HUDEP-2 (cell line): ENCODE data around the gene SEMA6B.
A peak's percentile ranks its signal among the peaks of the same experiment; 100 is the strongest.
"Not testable (repeated sequence)": the region's sequence is repeated elsewhere in the genome, so short reads cannot be mapped to it uniquely, and the experiment has no call there.

Experiments used
- DNase-seq, 76 experiments: peaks; one replicate each; lab custom pipeline; 2025; ENCODE audit not compliant: unreplicated experiment in 76 of 76; lab: John Stamatoyannopoulos, UW

The SEMA6B gene

DNA sequence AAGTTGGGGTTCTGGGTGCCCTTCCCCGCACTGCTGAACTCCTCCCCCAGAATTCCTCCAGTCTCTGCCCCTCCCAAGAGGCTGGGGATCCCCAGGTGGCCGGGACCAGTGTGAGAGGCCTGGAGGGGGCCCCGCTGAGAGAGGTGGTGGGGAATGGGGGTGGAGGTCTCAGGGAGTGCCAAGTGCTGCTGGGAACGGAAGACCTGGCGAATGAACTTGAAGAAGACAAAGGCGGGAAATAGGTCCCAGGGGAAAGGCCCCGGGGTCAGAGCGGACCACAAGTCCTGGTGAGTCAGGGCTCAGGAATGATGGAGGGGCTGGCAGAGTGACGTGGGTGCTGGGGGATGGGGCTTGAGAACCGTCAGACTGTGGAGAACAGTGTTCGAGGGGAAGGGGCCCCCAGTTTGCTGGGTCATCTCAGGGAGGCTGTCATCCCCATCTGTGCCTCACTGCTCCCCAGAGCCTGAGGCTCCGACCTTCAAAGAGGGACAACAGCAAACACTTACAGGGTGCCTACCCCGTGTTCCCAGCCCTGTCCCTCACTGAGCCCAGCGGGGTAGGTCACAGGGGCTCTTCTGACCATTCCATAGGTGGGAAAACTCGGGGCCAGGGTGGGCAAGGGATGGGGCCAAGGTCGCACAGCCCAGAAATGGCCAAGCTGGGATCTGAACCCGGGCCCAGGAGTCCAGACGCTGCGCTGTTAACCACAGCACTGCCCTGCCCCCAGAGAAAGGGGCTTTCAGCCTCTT lies 16.0 kb upstream of the SEMA6B start:
- DNase-seq: no peak

DNA sequence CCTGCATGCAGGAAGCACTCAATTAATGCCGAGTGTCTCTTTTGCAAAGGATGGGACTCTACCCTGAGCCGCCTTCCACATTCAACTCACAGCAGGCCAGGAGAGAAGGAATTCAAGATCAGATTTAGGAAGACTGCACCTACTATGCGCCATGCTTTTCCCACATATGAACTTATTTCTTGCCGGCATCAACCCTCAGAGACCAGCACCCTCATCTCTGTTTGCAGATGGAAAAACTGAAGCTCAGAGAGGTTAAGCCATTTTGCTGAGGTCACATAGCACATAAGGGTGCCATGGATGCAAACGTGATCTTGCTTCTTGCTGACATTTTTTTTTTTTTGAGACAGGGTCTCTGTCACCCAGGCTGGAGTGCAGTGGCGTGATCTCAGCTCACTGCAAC lies 14.2 kb upstream of the SEMA6B start:
- DNase-seq: no peak

- no peak for DNase-seq
These were observed 11.9 kb upstream of the SEMA6B start for GRCh38 chr19:4571305-4571917.

- no peak for DNase-seq
These were observed 11.4 kb upstream of the SEMA6B start for GRCh38 chr19:4570916-4571304.

- no peak for DNase-seq
These were observed 10.9 kb upstream of the SEMA6B start for GRCh38 chr19:4570402-4570801.

DNA sequence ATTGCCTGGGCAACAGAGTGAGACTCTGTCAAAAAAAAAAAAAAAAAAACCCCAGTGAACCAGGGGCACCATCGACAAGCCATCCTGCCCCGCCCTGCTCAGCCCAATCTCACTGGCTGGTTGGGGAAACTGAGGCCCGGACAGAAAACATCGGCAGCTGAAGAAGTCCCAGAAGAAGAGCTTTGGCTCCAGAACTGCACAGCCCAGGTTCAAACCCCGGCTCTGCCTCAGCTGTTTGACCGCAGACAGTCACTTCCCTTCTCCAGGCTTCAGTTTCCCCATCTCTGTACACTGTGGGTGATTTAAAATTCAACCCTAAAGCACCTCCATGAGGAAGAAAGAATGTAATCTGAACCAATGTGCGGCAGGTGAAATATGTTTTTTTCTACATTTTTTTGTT lies 9.4 kb upstream of the SEMA6B start:
- DNase-seq: no peak

DNA sequence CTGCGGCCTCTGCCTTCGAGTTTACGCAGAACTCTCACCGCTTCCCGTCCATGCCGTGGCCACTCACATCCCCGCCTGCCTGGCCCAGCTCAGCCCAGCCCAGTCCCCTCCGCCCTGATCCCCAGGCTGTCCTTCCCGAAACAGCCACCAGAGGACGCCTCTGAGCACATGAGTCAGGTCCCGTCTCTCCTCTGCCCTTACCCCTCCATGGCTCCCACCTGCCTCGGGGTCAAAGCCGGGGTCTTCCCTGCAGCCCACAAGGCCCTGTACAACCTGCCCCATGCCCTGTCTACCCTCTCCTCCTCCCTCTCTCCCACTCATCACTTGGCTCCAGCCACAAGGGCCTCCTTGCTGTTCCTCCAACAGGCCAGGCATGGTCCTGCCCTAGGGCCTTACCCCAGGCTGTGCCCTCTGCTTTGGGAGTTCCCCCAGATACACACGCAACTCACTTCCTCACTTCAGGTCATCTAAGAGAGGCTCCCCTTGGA lies 8.1 kb upstream of the SEMA6B start:
- DNase-seq: peak in 61 of 76 experiments; percentile 11 to 88 (median 63)

- no peak for DNase-seq
These were observed 7.0 kb upstream of the SEMA6B start for GRCh38 chr19:4566402-4567051.

DNA sequence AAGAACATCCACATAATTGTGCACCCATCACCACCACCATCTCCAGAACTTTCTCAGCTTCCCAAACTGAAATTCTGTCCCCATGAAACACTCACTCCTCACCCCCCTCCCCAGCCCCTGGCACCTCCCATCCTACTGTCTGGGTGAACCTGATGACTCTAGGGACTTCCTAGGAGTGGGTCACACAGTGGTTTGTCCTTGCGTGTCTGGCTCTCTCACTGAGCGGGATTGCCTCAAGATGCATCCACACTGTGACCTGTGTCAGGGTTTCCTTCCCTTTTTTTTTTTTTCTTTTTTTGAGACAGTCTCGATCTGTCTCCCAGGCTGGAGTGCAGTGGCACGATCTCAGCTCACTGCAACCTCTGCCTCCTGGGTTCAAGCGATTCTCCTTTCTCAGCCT lies 4.1 kb upstream of the SEMA6B start:
- DNase-seq: not testable (repeated sequence)

DNA sequence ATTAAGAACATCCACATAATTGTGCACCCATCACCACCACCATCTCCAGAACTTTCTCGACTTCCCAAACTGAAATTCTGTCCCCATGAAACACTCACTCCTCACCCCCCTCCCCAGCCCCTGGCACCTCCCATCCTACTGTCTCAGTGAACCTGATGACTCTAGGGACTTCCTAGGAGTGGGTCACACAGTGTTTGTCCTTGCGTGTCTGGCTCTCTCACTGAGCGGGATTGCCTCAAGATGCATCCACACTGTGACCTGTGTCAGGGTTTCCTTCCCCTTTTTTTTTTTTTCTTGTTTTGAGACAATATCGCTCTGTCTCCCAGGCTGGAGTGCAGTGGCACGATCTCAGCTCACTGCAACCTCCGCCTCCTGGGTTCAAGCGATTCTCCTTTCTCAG lies 2.6 kb upstream of the SEMA6B start:
- DNase-seq: not testable (repeated sequence)

- peak in 33 of 76 experiments; percentile 10 to 59 (median 27) for DNase-seq
These were observed 1.2 kb downstream of the SEMA6B start for GRCh38 chr19:4557971-4558941.

DNA sequence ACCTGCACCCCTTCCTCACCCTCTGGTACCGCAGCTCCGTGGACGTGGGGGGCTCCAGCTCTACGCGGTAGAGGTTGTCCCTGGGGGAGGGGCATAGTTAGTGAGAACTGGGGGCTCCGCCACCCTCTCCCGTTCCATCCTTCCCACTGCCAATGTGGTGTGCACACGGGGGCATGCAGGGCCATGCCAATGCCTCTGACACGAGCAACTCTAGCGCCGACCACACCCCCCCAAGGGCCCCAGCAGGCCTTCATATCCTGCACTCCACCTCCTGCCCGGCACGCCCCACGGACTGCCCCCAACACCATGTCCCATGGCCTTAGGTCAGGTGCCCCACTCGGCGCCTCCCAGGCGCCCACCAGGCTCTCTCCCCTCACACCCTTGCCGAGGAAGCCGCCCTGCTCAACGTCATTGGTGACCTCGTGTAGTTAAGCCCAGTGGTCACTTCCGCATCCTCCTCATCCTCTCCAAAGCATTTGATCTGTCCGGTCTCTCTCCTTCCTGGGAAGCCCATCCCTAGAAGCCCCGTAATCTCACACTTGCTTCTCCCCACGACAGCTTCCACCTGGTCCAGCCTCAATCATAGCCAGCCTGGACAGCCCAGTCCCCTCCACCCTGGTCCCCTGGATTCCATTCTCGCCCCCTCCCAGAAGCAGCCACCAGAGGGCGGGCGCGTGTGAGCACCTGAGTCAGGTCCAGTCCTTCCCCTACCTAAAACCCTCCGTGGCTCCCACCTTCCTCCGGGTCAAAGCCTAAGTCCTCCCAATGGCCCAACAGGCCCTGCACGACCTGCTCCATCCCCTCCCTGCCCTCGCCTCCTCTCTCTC lies 2.1 kb downstream of the SEMA6B start:
- peak in 34 of 76 experiments; percentile 10 to 82 (median 28) for DNase-seq

DNA sequence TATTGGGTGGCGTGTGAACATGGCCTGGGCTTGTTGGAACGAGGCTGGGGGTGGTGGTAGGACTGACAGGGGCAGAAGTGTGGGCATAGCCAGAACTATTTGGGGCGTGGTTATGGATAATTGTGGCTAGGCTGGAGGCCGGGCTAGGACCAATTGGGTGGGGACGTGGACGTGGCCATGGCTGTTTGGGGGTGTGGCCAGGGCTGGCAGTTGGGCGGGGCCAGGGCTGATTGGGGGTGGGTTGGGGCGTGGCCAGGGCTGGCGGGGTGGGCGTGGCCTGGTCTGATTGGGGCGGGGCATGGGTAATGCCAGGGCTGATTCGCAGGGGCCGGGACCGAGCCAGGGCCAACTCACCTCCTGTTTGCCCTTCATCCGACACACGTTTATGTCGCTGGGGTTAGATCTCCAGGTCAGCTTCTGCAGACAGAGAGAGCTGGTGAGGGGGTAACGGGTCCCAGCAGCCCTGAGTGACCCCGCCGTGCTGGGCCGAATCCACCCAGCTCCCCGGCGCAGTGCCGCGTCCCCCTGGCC lies 2.8 kb downstream of the SEMA6B start:
- peak in 75 of 76 experiments; percentile 74 to 100 (median 94) for DNase-seq

- DNase-seq: peak; percentile 67 to 100 (median 96)
These were observed 3.6 kb downstream of the SEMA6B start for GRCh38 chr19:4555657-4556561.

DNA sequence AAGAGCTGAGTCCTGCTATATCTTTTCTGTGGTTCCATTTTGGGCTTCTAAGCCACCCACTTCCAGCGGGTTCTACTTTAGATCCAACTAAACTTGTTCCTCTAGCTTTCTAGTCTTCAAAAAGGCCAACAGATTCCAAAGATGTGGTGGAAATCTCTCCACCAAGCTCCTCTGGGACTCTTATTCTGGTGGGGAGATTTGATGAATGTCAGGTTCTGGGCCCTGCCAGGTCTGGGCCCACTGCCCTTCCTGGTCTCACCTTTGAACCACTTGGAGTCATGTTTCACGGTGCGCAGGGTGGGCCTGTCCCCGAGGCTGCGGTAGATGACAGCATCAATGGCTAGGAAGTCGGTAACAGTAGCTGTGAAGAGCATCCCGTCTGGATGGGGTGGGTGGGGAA lies 4.8 kb downstream of the SEMA6B start:
- DNase-seq: no peak

- no peak for DNase-seq
These were observed 5.7 kb downstream of the SEMA6B start for GRCh38 chr19:4553775-4554174.

- no peak for DNase-seq
These were observed 6.3 kb downstream of the SEMA6B start for GRCh38 chr19:4553092-4553695.

GRCh38 chr19:4552525-4552819 lies 7.0 kb downstream of the SEMA6B start:
- DNase-seq: peak in 6 of 76 experiments; percentile 27 to 76 (median 52)
